Measurements from ENCODE around the gene EXTL1.

DNA sequence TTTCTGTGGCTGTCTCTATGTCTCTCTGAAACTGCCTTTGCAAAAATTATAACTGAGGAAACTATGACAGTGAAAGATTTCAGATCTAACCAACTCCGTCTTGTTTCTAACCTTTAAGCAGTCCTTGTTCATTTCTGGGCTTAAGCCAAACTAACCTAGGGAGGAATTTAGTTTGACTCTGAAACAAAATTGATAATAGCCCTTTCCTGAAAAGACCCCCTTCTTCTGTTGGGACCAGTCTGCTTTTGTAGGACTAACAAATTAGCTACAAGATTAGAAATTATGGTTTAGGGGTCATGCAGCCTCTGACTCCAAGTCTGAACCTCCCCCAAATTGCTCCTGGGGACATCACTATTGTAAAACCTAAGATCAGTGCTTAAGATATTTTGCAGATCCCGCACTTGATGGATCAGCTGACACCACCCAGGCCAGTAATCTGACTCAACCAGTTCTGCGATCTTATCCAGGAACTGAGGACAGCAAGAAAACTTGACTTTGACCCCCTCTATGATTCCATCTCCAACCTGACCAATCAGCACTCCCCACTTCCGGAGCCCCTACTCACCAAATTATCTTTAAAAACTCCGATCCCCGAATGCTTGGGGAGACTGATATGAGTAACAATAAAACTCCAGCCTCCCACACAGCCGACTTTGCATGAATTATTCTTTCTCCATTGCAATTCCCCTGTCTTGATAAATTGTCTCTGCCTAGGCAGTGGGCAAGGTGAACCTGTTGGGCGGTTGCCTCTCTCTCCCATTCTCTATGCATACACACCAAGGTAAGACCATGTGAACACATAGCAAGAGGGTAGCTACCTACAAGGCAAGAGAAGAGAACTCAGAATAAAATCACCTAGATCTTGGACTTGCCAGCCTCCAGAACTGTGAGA lies 57.0 kb downstream of the EXTL1 start:
- TF ChIP-seq, protein P1, sequence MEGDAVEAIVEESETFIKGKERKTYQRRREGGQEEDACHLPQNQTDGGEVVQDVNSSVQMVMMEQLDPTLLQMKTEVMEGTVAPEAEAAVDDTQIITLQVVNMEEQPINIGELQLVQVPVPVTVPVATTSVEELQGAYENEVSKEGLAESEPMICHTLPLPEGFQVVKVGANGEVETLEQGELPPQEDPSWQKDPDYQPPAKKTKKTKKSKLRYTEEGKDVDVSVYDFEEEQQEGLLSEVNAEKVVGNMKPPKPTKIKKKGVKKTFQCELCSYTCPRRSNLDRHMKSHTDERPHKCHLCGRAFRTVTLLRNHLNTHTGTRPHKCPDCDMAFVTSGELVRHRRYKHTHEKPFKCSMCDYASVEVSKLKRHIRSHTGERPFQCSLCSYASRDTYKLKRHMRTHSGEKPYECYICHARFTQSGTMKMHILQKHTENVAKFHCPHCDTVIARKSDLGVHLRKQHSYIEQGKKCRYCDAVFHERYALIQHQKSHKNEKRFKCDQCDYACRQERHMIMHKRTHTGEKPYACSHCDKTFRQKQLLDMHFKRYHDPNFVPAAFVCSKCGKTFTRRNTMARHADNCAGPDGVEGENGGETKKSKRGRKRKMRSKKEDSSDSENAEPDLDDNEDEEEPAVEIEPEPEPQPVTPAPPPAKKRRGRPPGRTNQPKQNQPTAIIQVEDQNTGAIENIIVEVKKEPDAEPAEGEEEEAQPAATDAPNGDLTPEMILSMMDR (IDR thresholded peaks at IDR 0.05) = no peak
- TF ChIP-seq POLR2A (IDR thresholded peaks at IDR 0.05) = no peak
